Islet precursor cell (in vitro differentiated cells): ENCODE data around the gene CLRN3.

Experiments used
- DNase-seq: peaks from one replicate; pipeline ENCODE4 v3.0.0-alpha.2; 2018

Gene CLRN3

DNA sequence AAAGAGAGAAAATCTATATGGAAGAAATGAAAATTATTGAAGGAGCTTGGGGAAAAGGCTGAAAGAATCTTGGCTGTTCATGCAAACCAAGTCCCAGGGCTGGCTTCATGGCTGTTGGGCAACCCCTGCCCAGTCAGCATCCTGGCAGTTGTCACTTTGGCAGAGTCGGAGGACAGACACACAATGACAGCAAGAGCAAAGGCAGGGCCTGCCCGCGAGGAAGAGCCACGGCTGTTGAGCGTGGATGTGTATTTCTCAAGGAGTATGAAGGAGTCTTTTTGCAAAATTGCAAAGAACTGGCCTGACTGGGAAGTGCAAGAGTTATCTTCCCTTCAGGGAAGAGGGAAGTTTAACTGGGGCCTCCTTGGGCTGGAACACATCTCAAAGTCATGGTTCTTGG lies 25.8 kb upstream of the CLRN3 start:
- DNase-seq = peak; percentile 35

DNA sequence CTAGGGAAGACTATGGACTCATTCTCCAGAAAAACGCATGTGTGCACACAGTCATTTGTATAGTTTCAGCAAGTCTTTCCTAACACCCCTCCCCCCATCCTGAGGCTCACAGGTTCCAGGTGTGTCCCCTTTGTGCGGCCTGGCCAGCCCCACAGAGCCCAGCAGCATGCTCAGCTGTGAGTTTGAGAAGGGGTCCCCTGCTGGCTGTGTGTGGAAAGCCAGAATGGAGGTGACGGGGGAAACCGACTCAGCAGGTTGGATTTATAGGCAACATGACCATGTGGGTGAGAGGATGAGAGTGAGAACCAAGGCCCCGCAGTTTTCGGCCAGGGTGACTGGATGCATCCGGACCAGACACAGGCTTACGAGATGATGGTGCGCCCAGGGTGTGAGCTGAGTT lies 24.1 kb upstream of the CLRN3 start:
- peak; percentile 50 for DNase-seq

DNA sequence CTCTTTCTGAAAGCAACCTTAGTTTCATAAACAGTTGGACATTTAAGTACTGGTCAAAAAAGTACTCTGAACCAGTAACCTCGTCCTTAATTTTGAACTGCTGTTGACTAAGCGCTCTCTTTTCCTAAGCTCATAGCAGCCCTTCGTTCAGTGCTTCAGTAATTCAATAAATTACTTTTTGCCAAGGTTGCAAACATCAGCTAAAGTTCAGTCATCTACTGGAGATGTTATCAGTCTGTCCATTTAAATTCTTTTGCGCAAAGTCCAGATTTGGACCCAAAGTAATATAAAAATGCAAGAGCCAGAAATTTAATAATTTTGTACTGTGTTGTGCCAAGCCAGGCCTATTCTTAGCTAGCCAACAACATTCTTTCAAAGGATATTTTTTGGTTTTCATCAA lies 22.6 kb upstream of the CLRN3 start:
- no peak for DNase-seq

DNA sequence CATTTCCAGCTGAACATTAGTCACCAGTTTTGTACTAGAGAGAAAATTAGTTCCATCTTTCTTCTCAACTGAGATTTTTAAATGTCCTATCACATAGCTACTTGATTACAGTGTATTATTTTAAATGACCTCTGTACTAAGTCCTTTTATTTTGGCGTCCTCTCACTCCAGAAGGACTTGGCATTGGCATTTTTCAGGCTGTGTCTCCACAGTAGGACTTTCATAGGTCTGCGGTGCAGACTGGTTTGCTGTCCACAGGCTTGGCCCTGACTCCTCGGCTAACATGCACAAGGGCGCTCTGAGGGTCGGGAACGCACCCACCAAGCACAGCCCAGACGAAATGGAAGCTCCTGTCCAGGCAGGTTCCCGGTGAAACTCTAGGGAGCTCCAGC lies 20.6 kb upstream of the CLRN3 start:
- no peak for DNase-seq

DNA sequence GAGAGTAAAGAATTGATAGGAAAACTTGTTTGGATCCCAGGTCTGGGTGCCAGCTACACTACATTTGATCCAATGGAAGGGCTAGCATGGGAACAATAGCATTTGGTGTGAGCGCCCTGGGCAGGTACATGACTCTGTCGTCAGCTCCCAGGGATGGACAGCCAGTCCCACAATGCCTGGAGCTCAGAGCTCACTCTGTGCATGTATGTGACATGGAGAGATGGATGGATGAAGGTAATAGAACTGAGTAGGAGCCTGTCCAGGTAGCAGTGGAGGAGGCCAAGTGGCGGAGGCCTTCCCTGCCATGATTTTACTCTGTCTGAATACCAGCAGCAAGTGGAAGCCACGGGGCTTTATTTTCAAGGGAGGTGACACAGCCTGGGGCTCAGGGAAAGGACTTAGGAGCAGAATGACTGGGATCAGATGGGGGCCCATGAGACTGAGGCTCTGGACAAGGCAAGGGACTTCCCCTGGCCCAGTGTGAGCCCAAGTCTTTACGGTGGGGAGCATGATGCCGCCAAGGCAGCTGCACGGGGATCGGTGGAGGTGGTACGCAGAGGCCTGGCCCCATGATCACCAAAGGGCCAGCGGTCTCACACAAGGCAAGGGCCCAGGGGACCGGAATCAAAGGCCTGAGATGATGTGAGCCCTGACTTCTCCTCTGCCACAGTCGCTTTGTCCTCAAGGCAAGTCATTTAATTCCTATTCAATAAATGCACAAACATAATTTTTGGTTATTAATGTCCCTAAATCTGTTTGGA lies 20.0 kb upstream of the CLRN3 start:
- peak; percentile 46 for DNase-seq

DNA sequence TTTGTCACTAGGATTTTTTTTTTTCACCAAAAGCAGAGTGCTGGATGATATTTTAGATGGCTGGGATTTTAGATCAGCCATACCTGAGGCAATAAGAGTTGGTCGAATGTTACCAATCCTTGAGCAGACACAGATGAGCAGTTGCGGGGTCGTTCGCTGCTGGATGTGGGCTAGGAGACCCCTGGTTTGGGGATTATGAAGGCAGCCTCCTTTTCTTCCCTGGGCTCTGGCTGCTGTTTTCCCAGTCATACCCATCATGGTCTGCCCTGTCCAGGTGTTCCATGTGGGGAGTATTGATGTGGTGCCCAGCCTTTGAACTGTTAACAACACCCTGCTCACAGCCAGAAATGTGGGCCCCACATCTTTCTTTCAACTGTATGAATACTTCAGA lies 19.1 kb upstream of the CLRN3 start:
- peak; percentile 33 for DNase-seq

DNA sequence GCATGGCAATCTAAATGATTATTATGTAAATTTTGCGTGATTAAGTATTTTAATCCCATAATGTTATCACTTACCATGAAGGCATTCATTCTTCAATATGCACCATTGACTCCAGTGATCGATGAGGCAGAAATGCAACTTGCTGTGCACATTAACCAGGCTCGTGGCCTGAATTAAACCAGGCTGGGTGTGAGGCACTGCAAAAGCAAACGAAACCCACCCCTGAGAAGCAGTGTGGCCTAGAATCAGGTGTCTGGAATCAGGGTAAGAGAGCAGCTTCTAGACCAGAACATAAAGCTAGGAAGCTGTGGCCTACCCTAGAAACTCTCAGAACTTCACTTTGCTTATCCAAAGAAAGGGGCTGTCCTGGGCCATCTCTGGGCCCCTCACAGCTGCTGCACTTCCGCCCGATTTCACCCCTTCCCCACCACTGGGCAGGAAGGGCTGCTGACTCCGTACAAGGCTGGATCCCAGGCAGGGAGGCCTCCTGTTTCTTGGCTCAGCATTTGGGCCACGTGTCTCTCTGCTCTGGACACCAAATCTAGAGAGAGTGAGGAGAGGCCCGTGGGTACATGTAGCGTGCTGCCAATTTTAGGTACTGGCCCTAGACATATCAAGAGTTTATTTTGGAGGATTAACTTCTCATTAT lies 18.6 kb upstream of the CLRN3 start:
- DNase-seq = peak; percentile 47

DNA sequence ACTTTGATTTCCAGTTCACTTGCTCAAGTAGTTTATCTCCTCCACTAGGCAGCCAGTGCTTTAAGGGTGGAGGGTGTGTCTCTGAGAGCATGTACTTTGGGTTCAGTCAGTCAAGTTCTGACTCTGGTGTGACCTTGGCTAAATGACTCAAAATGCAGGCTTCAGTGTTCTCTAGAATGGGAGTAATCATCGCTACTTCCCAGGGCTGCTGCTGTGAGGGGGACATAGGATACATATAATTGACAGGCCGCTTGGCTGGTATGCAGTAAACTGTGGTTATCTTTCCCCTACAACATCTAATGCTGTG lies 17.7 kb upstream of the CLRN3 start:
- peak; percentile 26 for DNase-seq

DNA sequence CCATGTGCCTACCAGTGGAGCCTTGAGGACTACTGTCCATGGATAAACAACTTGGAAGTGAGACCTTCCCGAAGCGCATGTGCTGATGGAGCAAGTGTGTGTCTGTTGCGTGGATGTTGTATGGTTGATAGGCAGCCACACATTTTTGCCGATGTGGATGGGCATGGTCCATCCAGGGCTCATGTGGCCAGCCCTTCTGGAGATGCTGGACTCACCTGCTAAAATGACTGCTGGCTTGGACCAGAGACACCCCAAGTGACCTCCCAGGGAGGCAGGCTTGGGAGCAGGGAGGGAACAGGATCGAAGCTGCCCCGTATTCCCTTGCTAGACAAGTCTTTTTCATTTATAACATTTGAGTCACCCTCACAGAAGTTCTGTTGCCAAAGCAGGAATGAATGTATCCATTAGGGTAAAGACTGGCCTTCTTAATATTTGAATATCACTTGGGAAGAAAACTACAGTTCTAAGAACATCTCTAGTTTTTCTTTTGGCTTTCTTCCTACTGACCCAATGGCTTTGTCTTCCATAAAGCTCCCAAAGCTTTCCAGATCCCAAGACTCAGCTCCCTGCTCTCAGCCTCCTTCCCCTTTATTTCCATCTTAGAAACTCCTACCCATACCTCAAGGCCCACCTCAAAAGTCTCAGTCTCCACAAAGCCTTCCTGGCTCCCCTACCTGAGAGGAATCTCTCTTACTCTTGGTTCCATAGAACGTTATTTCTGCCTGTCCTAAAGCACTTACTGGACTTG lies 17.1 kb upstream of the CLRN3 start:
- no peak for DNase-seq

DNA sequence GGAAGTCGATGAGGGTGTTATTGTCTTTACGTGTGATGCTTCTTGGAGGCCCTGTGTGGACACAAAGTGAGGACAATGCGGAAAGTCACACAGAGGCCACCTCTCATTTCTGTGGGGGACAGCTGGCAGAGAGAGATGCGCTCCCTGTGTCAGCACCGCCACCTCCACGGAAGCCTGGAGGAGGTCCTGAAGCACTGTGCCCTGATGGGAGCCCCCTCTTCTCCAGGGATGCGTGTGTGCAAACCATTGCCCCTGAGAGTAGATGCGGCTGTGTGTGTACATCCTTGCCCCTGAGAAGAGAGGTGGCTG lies 16.2 kb upstream of the CLRN3 start:
- no peak for DNase-seq

DNA sequence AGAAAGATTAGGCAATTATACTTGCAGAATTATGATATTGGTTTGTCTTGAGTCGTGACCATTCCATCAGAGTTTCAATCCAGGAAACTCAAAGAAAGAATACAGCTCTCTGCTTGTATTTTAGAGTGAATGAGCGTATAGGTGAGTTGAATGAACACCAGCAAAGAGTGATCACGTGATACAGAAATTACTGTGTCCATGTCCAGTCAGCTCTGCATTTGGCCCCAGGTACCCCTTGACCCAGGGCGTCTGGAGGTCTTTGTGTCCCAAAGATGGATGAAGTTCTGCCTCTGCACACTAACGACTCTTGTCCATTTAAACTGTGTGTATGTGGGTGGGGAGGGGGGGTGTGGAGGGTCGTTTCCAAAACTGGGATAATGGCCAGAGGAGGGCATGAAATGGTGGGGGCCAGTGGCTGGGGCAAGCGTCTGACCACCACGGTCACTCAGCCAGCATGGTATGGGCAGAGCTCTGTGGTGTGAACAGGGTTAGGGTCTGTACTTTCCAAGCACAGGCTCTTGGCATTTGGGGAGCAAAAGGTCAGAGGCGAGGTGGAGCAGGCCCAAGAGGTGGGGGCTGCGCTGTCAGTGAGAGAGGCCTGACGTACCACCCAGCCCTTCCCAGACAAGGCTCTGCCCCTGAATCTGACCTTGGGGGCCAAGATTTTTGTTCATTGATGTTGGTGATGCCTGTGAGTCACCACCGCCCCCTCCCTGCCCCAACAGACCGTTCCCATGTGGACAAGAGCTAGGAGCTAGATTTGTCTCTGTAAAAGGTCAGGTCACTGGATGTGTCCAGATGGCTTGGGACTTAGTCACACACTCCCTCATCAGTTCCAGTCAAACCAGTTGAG lies 15.6 kb upstream of the CLRN3 start:
- peak; percentile 95 for DNase-seq

DNA sequence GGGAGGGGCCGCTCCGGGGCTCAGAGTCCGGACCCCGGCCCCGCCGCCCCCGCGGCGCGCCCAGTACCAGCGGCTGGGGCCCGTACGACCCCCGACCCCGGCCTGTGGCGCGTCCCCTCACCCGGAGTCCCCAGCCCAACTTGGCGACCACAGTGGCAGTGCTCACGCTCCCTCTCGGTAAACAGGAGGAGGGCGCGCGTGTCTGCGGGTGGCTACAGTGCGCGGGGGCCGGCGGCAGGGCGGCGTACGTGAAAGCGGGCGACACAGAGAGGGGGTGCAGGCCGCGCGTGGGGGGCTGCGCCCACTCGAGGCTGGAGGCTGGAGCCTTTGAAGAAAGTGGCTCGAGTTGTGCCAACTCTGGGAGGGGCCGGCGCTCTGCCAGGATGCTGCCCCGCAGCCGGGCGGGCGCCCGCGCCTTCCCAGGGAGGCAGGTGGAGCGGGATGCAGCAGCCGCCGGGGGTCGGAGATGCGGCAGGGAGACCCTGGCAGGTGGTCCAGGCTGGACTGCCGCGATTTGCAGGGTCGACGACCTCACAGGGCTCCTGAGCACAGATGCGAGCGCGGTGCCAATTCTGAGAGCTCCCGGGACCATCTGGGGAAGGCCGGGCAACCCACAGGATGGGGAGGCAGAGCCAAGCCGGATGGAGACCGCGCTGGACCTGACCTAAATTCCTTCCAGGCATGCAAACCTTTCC lies 14.8 kb upstream of the CLRN3 start:
- peak; percentile 59 for DNase-seq

DNA sequence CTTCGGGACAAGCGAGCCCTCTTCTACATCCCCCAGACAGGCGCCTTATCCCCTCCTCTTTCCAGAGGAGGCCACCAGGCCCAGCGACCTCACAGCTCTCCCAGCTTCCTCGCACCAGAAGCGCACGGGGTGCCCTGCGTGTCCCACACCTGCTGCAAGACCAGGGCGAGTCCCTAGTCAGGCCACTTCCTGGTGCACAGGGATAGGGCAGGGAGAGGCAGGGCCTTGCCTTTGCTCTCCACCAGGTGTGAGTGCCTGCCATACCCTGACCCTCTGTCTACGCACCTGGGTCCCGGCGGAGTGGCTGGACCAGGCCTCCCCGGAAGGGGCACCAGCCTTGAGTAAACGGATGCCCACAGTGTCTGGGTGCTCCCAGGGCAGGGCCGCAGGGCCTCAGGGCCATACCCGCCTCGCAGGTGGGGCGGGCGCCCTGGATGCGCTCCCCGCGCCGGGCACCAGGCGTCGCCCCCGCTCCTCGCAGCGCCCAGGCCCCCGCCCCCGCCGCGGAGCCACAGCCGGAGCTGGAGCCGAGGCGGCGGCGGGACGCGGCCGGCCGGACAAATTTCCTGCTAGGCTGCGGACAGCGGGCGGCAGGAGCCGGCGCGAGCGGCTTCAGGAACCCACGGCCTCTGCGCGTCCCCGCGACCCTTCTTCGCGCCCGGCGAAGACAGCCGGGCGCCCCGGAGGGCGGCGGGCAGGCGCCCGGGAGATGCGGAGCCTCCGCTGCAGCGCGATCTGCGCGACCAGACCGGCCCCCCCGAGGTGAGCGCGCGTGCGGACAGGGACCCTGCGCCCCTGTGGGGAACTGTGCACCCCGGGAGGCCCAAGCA lies 14.0 kb upstream of the CLRN3 start, which contains the start of gene PTPRE:
TSS of gene PTPRE (plus strand) at position 556 of the 830 bp plus-strand sequence. CDS start 133,779 bp downstream, outside the sequence.
- DNase-seq = peak; percentile 85

DNA sequence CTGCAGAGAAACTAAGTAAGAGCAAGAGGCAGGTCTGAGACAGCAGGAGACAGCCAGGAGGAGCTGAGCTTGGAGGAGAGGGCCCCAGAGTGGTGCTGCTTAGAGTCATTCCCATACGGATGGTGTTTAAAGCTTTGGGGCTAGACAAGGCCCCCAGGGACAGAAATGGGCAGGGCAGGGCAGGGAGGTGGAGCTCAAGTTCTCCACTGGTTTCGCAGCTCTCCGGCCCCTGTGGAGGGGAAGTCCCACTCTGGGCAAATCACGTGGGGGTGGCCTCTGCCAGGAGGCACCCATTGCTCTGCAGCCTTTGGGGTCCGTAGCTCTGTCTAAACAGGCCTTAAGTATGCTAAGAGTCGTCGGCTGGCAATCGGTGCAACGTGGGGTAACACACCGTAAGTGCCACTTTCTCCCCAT lies 13.1 kb upstream of the CLRN3 start:
- DNase-seq = peak; percentile 42

DNA sequence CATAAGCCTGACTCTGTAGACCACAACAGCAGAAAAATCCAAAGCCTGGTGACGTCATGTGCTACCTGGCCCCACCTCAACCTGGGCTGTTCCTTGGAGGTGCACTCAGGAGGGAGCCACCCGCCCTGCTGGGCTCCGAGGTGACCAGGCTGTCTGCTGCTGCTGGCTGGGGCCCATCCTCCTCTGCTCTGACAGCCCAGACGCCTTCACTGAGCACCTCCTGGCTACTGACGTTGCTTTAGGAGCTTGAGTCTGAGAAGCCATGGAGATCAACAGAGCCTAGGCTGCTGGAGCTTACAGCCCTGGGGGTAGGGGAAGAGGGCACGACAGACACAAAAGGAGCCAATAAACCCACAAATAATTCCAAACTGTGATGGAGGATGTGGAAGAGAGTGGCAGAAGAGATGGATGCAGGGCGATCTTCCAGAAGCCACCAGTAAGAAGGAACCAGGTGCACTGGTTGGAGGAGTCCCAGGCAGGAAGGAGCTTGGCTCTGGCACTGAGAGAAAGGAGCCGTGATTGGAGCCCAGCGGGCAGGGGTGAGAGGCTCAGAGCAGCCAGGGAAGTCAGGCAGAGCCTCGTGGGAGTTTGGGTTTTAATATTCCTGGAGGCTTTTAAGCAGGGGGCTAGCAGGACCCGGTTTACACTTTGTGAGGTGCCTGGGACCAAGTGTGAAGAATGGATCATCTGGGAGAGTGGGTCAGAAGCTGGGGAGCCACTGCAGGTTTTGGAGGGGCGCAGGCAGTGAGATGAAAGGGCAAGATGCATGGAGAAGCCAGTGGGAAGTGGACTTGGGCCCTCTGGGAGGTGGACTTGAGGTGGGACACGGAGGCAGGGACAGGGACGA lies 12.5 kb upstream of the CLRN3 start:
- peak; percentile 87 for DNase-seq

DNA sequence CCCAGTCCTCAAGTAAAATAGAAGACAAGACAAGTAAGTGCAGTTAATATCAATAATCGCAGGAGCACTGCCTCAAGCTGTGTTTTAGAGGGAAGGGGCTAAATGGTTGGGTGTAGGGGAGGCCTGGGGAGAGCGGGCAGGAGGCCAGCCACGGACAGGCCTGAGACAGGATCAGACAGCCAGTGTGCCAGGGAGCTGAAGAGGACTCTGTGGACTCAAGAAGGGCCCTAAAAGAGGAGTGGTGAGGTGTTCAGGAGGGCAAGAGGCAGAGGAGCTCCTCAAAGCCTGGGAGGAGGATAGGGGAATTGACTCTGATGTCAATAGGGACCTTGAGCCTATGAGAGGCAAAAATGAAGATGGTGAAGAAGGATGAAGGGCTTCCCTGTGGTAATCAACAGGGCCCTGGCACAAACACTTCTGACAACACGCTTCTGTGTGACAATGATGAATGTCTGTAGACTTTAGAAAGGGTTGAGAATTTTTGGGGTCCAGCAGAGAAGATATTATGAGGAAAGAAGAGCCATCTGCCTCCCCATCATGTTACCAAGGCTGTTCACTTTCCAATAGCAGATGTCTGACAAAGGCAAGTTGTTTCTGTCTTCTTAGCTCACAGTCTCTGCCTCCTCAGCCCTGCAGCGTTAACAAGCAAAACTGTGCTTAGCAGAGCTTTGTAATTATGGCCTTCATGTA lies 11.7 kb upstream of the CLRN3 start:
- DNase-seq = peak; percentile 41

DNA sequence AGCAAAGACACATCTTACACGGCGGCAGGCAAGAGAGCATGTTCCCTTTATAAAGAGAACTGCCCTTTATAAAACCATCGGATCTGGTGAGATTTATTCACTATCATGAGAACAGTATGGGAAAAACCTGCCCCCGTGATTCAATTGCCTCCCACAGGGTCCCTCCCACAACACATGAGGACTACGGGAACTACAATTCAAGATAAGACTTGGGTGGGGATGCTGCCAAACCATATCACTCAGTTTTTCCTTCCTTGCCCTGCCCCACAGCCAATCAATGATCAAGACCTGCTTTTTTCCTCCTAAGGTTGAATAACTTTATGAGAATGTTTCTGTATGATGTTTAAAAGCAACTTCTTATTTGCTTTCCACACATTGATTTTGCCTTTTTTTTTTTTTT lies 11.0 kb upstream of the CLRN3 start:
- DNase-seq = no peak

DNA sequence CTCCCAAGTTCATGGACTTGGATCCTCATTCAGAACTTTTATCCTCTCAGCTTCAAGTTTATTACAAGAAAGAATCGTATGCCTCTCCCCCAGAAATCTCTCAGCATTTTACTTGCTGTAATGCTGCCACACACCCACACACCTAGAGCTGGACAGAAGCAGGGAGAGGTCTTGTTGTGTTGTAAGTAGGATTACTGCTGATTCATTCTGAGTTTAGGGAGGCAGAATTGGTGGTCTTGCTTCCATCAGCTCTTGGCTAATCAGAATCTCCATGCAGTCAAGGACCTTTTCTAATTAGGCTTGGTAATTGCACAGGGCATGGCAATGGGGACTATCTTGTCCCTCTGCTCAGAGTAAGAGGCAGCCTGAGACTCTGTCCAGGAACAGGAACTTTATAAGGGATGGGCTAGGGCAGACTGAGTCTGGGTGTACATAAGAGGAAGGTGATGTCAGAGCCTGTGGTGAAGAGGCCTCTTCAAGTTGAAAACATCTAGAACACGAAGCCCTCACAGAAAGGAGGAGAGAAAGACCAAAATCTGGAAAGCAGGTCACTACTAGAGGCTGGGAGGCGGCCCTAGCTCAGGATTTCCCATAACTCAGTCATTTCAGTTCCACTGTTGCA lies 7.1 kb upstream of the CLRN3 start:
- peak; percentile 40 for DNase-seq

DNA sequence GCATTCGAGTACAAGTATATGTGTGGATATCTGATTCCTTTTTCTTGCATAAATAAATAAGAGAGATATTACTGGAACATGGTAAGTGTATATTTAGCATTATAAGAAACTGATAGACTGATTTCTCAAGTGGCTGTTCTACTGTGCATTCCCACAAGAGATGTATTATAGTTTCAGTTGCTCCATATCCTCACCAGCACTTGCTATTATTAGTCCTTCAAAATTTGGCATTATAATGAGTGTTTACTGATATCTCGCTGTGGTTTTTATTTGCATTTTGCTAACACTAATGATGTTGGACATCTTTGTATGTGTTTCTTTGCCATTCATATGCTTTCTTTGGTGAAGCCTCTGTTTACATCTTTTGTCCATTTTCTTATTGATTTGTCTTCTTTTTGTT lies 4.4 kb upstream of the CLRN3 start:
- no peak for DNase-seq

DNA sequence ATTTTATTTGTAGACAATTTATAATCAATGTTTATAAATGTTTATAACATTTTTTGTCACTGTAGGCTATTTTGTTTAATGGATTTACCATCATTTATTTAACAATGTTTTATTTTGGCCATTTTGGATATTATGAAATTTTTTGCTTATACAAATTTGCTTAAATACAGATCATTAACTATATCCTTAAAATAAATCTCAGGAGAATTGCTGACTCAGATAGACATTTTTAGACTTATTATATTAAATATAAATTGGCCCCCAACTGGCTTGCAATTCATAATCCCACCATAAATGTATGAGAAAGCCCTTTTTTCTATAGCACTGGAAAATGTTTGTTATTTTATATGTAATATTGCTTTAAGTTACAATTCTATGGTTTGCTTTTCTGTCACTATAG lies 3.8 kb upstream of the CLRN3 start:
- no peak for DNase-seq
